22Rv1 (cell line): ENCODE data around the gene UCP3.
"Not testable (repeated sequence)": the region's sequence is repeated elsewhere in the genome, so short reads cannot be mapped to it uniquely, and the experiment has no call there.

Experiments
- H3K27ac ChIP-seq: fragments of 450-650 bp; 2 replicates; pipeline ENCODE4 v1.5.1; 2017
- ZFX ChIP-seq: fragments of 450-650 bp; IDR thresholded peaks from 2 replicates; pipeline ENCODE4 v1.6.1; 2017; ENCODE audit warnings: antibody characterized with exemption, borderline replicate concordance
- TF ChIP-seq, protein P1 (sequence below): fragments of 450-650 bp; IDR thresholded peaks from 2 replicates; pipeline ENCODE4 v1.5.1; 2017; ENCODE audit warnings: mild to moderate bottlenecking

Gene UCP3

DNA sequence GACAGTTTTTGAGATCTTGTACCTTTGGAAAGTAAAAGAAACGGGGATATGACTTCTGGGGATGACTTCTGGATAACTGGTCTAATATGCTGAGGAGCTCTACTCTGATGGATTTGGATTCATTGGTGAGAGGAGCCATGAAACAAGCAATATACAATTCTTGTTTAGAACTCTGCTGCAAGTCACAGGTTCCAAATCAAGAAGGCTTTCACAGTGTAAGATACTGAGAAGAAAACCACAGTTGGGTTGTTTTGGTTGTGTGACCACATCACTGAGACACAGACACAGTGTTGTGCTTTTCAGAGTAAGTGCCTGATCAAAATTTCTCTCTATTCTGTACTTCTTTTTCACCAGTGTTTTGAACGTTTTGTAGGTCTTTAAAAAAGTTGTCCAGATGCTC lies 13.2 kb downstream of the UCP3 start:
- H3K27ac ChIP-seq, result no peak overlapping the region
- TF ChIP-seq ZFX, result no peak
- TF ChIP-seq, protein P1, sequence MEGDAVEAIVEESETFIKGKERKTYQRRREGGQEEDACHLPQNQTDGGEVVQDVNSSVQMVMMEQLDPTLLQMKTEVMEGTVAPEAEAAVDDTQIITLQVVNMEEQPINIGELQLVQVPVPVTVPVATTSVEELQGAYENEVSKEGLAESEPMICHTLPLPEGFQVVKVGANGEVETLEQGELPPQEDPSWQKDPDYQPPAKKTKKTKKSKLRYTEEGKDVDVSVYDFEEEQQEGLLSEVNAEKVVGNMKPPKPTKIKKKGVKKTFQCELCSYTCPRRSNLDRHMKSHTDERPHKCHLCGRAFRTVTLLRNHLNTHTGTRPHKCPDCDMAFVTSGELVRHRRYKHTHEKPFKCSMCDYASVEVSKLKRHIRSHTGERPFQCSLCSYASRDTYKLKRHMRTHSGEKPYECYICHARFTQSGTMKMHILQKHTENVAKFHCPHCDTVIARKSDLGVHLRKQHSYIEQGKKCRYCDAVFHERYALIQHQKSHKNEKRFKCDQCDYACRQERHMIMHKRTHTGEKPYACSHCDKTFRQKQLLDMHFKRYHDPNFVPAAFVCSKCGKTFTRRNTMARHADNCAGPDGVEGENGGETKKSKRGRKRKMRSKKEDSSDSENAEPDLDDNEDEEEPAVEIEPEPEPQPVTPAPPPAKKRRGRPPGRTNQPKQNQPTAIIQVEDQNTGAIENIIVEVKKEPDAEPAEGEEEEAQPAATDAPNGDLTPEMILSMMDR, result no peak

DNA sequence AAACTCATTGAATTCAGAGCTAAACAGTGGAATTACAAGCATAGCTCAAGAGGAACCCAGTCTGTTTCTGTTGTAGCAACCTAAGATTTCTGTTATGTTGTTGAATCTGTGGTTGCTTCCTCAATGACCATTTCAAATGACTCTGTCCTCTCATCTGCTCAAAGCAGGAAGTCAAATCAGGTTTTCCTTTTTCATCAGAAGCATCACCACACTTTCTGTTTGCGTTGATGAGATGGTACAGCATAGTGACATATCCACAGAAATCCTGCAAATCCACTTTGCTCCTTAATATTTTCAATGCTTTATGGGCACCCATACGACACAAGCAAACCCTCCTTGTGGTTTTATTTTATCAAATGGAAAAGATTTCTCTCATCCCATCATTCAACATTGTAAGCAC lies 13.6 kb downstream of the UCP3 start:
- H3K27ac ChIP-seq, result no peak overlapping the region
- TF ChIP-seq, protein P1, result no peak
- TF ChIP-seq ZFX, result no peak

DNA sequence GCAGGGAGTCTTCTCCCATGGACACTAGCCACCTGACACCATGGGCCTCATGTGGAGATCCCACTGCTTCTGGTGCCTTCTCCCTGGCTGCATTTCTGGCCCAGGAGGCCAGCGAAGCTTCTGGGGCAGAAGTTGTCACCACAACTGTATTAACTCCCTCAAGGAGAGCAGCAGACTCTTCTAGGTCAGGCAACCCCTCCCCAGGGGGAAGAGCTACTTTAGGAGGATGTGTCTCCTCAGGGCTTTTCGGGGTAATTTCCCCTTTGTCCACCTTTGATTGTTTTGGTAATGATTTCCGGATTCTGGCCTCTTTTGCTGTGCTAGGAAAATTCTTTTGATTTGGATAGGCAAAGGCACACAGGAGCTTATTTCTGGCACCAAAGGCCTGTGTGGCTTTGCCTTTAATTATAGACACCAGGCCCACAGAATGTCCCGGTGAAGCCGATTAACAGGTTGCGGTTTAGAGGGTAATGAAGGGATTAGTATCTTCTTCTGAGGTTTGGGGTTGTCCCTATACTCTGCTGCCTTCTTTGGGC lies 17.3 kb downstream of the UCP3 start:
- no peak overlapping the region for H3K27ac ChIP-seq
- TF ChIP-seq, protein P1, result no peak

DNA sequence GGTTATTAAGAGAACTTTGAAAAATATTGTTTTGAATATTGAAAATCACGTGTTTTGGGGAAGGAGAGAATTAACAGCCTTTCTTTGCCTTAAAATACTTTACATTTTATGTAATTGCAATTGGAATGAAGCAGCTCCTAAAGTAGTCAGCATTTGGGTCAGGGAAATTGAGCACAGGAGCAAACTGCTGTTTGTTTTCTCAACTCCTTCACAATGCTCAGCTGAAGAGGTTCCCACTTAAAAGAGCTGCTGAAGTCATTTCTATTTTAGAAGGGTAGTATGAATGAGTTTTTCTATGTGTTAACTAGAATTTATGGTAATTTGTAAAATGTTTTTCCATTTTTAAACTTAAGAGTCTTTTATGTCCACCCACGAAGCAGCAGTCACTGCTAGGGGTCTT lies 18.2 kb downstream of the UCP3 start:
- no peak for TF ChIP-seq ZFX
- TF ChIP-seq, protein P1, result no peak
- H3K27ac ChIP-seq, result no peak overlapping the region

DNA sequence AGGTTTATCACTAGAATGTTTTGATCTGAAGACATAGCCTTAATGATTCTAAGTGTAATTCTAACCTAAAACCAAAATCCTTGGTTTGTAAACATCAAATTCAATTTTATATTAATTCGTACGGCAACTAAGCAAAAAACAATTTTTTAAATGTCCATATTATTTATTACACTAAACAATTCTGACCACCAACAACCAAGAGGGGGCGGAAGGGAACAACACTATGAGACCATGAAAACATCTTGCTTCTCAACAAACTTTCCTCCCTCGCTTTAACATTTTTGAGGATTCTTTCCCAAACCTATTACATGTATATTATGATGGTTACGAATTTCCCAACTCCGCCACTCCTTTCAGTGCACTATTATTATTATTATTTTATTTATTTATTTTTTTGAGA lies 19.7 kb downstream of the UCP3 start:
- TF ChIP-seq, protein P1, result 0 out of 2 replicates have a peak, but pooled peaks have one; percentile 10
- TF ChIP-seq ZFX, result no peak
- H3K27ac ChIP-seq, result no peak overlapping the region

DNA sequence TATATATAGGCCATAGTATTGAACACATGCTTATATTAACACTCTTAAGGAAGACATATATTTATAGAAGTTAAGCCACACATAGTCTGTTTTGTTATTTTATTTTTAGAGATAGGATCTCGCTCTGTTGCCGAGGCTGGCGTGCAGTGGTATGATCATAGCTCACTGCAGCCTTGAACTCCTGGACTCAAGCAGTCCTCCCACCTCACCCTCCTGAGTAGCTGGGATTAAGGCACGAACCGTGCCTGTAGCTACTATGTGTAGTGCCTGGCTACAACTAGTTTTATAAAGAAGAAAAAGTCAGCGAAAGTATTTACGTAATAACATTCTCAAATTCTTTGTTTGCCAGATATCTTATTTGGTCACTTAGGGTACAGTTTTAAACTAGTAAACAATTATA lies 20.7 kb downstream of the UCP3 start:
- H3K27ac ChIP-seq, result no peak overlapping the region
- TF ChIP-seq ZFX, result no peak
- TF ChIP-seq, protein P1, result no peak

DNA sequence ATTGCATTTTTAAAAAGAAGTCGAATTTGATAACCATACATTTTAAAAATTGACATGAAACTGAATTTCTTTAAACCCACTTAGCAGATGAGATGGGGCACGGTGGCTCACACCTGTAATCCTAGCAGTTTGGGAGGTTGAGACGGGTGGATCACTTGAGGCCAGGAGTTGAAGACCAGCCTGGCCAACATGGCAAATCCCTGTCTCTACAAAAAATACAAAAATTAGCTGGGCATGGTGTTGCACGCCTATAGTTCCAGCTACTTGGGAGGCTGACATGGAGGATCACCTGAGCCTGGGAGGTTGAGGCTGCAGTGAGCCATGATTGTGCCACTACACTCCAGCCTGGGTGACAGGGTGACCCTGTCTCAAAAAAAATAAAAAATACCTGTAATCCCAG lies 23.2 kb downstream of the UCP3 start:
- H3K27ac ChIP-seq, result not testable (repeated sequence)

DNA sequence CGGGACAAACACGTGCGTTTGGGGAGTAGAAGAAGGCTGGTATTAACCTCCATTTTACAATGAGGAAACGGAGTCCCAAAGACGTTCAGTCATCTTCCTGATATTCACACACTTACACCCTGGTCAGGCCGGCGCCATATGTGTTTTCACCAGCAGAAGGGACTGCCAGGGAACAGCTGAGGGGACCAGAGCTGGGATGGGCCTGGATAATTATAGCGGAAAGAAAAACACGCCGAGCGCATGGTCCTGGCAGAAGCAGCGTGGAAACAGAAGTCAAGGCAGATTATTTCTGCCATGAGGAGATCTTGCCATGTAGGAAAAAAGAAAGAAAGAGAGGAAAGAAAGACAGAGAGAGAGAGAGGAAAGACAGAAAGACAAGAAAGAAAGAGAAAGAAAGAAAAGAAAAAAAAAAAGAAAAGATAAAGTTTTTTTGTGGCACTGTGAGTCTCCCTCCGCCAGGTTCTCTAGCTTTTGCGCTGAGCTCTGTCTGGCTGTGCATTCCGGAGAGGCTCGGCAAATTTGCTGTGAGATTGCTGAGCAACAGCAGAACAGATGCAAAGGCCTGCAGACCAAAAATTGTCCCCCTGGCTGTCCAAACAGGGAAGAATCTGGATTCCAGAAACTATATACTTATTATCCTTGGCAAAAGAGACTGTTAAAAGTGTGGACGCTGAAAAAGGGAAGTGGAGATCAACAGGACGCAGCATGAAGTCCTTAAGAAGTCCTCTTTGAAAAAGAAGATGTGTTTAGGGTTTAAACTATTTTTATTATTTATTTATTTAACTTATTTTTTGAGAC lies 24.9 kb downstream of the UCP3 start:
- TF ChIP-seq ZFX, result no peak
- TF ChIP-seq, protein P1, result no peak
- H3K27ac ChIP-seq, result peak overlapping the region; percentile 93
